ENCODE measurements around the gene KIAA1586. TPM values are rescaled to one million over a fixed set of nuclear protein-coding genes. Genes with fewer than 3 reads are reported as not detected.

KIAA1586 gene
- total and polyA plus RNA-seq, 2 of the 13 experiments (the other 11 are each of a cell fraction or from before 2014, with no cell fraction given) = 5.5 to 16.9 TPM

- POLR2A ChIA-PET = interaction anchor here (0.9 to 1.4 kb wide), 5 partner anchors 11 to 83 kb away, joined by 3 to 9 read pairs (median 5); partner anchors contain the start of genes BAG2 and KIAA1586
- CTCF ChIA-PET (ENCODE audit: low intra/inter-chr PET ratio, low total read pairs) = no interaction called here
- peak overlapping the region; percentile 73 for H3K4me2 ChIP-seq (ENCODE audit: low read depth, low read length)
- peaks cover 27% of the 10 kb centered on the region for H4K20me1 ChIP-seq (ENCODE audit: insufficient read depth, low read length)
- peak overlapping the region; percentile 51 for H3K9ac ChIP-seq (ENCODE audit: insufficient read depth, low read depth, low read length)
- no peaks in the 10 kb centered on the region; a peak in 1 of 5 replicates for H3K36me3 ChIP-seq (replicated peaks in 1 of 2; ENCODE audit: control insufficient read depth in 1 of 2, insufficient read depth in 2 of 2, low read length in 2 of 2)
- in situ Hi-C loops (cut with HindIII; ENCODE audit: extremely low pct_ligation_motif_present, low pct_unique_long_range_greater_than_20kb) = no loop called here
- H3K27me3 ChIP-seq (ENCODE audit: control insufficient read depth in 1 of 2, insufficient read depth in 2 of 2, low read length in 2 of 2) = no peaks in the 10 kb centered on the region
- no peak for ATAC-seq
- TSS peak; percentile 71 for BruUV-seq (replicated peaks)
- no peak for DNase-seq (ENCODE audit: low spot score)
- H3K4me1 ChIP-seq (ENCODE audit: insufficient read depth, low read length) = peaks cover 62% of the 10 kb centered on the region
- H2AFZ ChIP-seq (ENCODE audit: low read length) = peak overlapping the region; percentile 18
- intact Hi-C loops (cut with micrococcal nuclease; ENCODE audit: unreplicated experiment) = loop anchor here (2.0 kb wide), 1 partner anchor 42 kb away; the partner anchor contains the start of gene KIAA1586
- 20% methylated on average over 3 of the region's 3 CpGs for WGBS (ENCODE audit: low lambda C conversion rate)
- peak overlapping the region; percentile 37 to 62 (median 45) for H3K4me3 ChIP-seq (replicated peaks in 1 of 3; ENCODE audit: insufficient read depth in 1 of 3, low read depth in 2 of 3, low read length in 3 of 3)
- H3K79me2 ChIP-seq (ENCODE audit: insufficient read depth, low read length) = peaks cover 30% of the 10 kb centered on the region
- H3K27ac ChIP-seq (ENCODE audit: extremely low read length, insufficient read depth, low read length) = peak overlapping the region; percentile 18
- no peak for FAIRE-seq
- no peaks in the 10 kb centered on the region for H3K9me3 ChIP-seq (ENCODE audit: low read length)
- TF ChIP-seq MLLT10 (CRISPR knock-in tag; IDR thresholded peaks at IDR 0.05) = no peak
- no peak for TF ChIP-seq ZBTB7A (CRISPR knock-in tag; IDR thresholded peaks at IDR 0.05)
- TF ChIP-seq ZNF441 (CRISPR knock-in tag; IDR thresholded peaks at IDR 0.05; ENCODE audit: borderline replicate concordance) = no peak
- TF ChIP-seq ZNF280B (CRISPR knock-in tag; IDR thresholded peaks at IDR 0.05; ENCODE audit: borderline replicate concordance) = no peak
- no peak for TF ChIP-seq NR1H2 (CRISPR knock-in tag; IDR thresholded peaks at IDR 0.05; ENCODE audit: borderline replicate concordance, low read depth)
- TF ChIP-seq ZNF331 (CRISPR knock-in tag; IDR thresholded peaks at IDR 0.05) = no peak
- TF ChIP-seq ZNF224 (CRISPR knock-in tag; IDR thresholded peaks at IDR 0.05) = no peak
- TF ChIP-seq ZNF180 (CRISPR knock-in tag; IDR thresholded peaks at IDR 0.05; ENCODE audit: borderline replicate concordance, low read depth) = no peak
- no peak for TF ChIP-seq ZNF687 (CRISPR knock-in tag; IDR thresholded peaks at IDR 0.05)
- no peak for TF ChIP-seq PAF1 (CRISPR knock-in tag; IDR thresholded peaks at IDR 0.05)
- TF ChIP-seq HMGXB4 (CRISPR knock-in tag; IDR thresholded peaks at IDR 0.05; ENCODE audit: borderline replicate concordance in 1 of 2, low read depth in 1 of 2) = no peak
- no peak for TF ChIP-seq NPAS2 (CRISPR knock-in tag; IDR thresholded peaks at IDR 0.05; ENCODE audit: borderline replicate concordance)
- TF ChIP-seq ASH2L (IDR thresholded peaks at IDR 0.05; ENCODE audit: insufficient read length, low read depth, low read length) = no peak
- TF ChIP-seq GMEB1 (CRISPR knock-in tag; IDR thresholded peaks at IDR 0.05; ENCODE audit: borderline replicate concordance) = no peak
- TF ChIP-seq RBFOX2 (IDR thresholded peaks at IDR 0.05; ENCODE audit: low read depth, low read length) = no peak
Observed at GRCh38 chr6:57089265-57089664, 42.8 kb downstream of the KIAA1586 start.
